Osteoblast (primary cell): ENCODE measurements around the gene TNFRSF8. TPM values are rescaled to one million over a fixed set of nuclear protein-coding genes. Genes with fewer than 3 reads are reported as not detected.

Experiments used
- DNase-seq: peaks from one replicate; pipeline ENCODE4 v3.0.0; 2011; ENCODE audit warnings: low spot score, mixed read lengths; ENCODE audit not compliant: insufficient read length; ENCODE audit errors: missing footprints
- H2AFZ ChIP-seq: 2 replicates; pipeline ENCODE4 v1.6.0; 2011; ENCODE audit warnings: mild to moderate bottlenecking, low read length
- H3K27ac ChIP-seq: 2 replicates; pipeline ENCODE4 v1.5.1; 2011; ENCODE audit warnings: mild to moderate bottlenecking, low read depth, low read length, moderate library complexity
- H3K27me3 ChIP-seq: 2 replicates; pipeline ENCODE4 v1.6.0; 2012; ENCODE audit warnings: mild to moderate bottlenecking, control low read depth, inconsistent platforms, low read length, moderate library complexity; ENCODE audit not compliant: insufficient read depth
- H3K36me3 ChIP-seq: 2 replicates; pipeline ENCODE4 v1.5.1; 2011; ENCODE audit warnings: mild to moderate bottlenecking, low read length, control low read depth, moderate library complexity; ENCODE audit not compliant: insufficient read depth
- H3K4me1 ChIP-seq: 2 replicates; pipeline ENCODE4 v1.5.1; 2011; ENCODE audit warnings: mild to moderate bottlenecking, low read length, control low read depth, moderate library complexity; ENCODE audit not compliant: insufficient read depth
- H3K4me2 ChIP-seq: 2 replicates; pipeline ENCODE4 v1.6.0; 2011; ENCODE audit warnings: mild to moderate bottlenecking, low read length; ENCODE audit not compliant: insufficient read depth
- H3K4me3 ChIP-seq: fragments of 200-600 bp; sonication (generic); 3 replicates; pipeline ENCODE4 v1.5.1; 2012; ENCODE audit warnings: mild to moderate bottlenecking, low read length, inconsistent platforms; ENCODE audit not compliant: insufficient read depth
- H3K79me2 ChIP-seq: 2 replicates; pipeline ENCODE4 v1.6.0; 2012; ENCODE audit warnings: mild to moderate bottlenecking, low read length, control low read depth, inconsistent platforms; ENCODE audit not compliant: insufficient read depth
- H3K9me3 ChIP-seq: 2 replicates; pipeline ENCODE4 v1.5.1; 2011; ENCODE audit warnings: low read depth, low read length, control low read depth
- H4K20me1 ChIP-seq: 2 replicates; pipeline ENCODE4 v1.6.0; 2012; ENCODE audit warnings: mild to moderate bottlenecking, low read length, control low read depth; ENCODE audit not compliant: insufficient read depth
- CTCF ChIP-seq: IDR thresholded peaks from 2 replicates; pipeline ENCODE4 v1.5.1; 2011; ENCODE audit warnings: mild to moderate bottlenecking, low read depth, low read length, moderate library complexity; ENCODE audit errors: extremely low read depth
- total RNA-seq: library from RNA; depleted of rRNA; stranded (reverse); fragments of >200 nt; gene quantifications from 2 replicates; pipeline ENCODE4 v1.2.3, GENCODE V29; 2012

TNFRSF8 gene
- total RNA-seq, 1 donor = under 0.01 TPM

GRCh38 chr1:12087797-12088314 is 24.8 kb downstream of the TNFRSF8 start:
- Histone ChIP-seq H3K79me2 (no peaks in the 10 kb centered on the region), H3K4me2 (no peak overlapping the region), H3K9me3 (peaks cover 2% of the 10 kb centered on the region), H2AFZ (peak overlapping the region; percentile 15), H3K36me3 (no peaks in the 10 kb centered on the region), H3K27me3 (no peaks in the 10 kb centered on the region), H3K4me1 (peaks cover 8% of the 10 kb centered on the region), H4K20me1 (no peaks in the 10 kb centered on the region), H3K4me3 (no peak overlapping the region), H3K27ac (no peak overlapping the region)
- DNase-seq = no peak
- no peak for TF ChIP-seq CTCF

GRCh38 chr1:12088607-12089006 is 25.5 kb downstream of the TNFRSF8 start:
- Histone ChIP-seq H3K27ac (no peak overlapping the region), H2AFZ (no peak overlapping the region), H3K9me3 (no peaks in the 10 kb centered on the region), H3K4me2 (no peak overlapping the region), H3K27me3 (no peaks in the 10 kb centered on the region), H3K4me1 (peaks cover 5% of the 10 kb centered on the region), H3K79me2 (no peaks in the 10 kb centered on the region), H3K36me3 (no peaks in the 10 kb centered on the region), H4K20me1 (no peaks in the 10 kb centered on the region), H3K4me3 (no peak overlapping the region)
- no peak for TF ChIP-seq CTCF
- DNase-seq = no peak

- Histone ChIP-seq H3K4me3 (no peak overlapping the region), H4K20me1 (no peaks in the 10 kb centered on the region), H3K9me3 (no peaks in the 10 kb centered on the region), H3K4me1 (peaks cover under 1% of the 10 kb centered on the region), H3K27ac (no peak overlapping the region), H2AFZ (no peak overlapping the region), H3K4me2 (no peak overlapping the region), H3K36me3 (no peaks in the 10 kb centered on the region), H3K27me3 (no peaks in the 10 kb centered on the region), H3K79me2 (no peaks in the 10 kb centered on the region)
- no peak for TF ChIP-seq CTCF
- no peak for DNase-seq
Observed at GRCh38 chr1:12090326-12090725, 27.2 kb downstream of the TNFRSF8 start.

- no peak overlapping the region for H2AFZ ChIP-seq
- H3K4me1 ChIP-seq = peaks cover 9% of the 10 kb centered on the region
- H4K20me1 ChIP-seq = no peaks in the 10 kb centered on the region
- H3K9me3 ChIP-seq = no peaks in the 10 kb centered on the region
- H3K4me3 ChIP-seq = no peak overlapping the region
- H3K27me3 ChIP-seq = no peaks in the 10 kb centered on the region
- TF ChIP-seq CTCF = no peak
- no peak for DNase-seq
- no peaks in the 10 kb centered on the region for H3K79me2 ChIP-seq
- no peak overlapping the region for H3K4me2 ChIP-seq
- no peak overlapping the region for H3K27ac ChIP-seq
- no peaks in the 10 kb centered on the region for H3K36me3 ChIP-seq
Observed at GRCh38 chr1:12091191-12091590, 28.1 kb downstream of the TNFRSF8 start.
